GM12878 (cell line): Measurements from ENCODE around the gene SLC9A7. TPM values are rescaled to one million over a fixed set of nuclear protein-coding genes. Genes with fewer than 3 reads are reported as not detected.

Experiments used
- ATAC-seq: fragments of 200-7000 bp; cut with Tn5 transposase; 3 replicates; pipeline ENCODE4 v1.9.1; 2020; ENCODE audit warnings: mild to moderate bottlenecking, moderate library complexity
- BruUV-seq: library from RNA; stranded (reverse); fragments of 400-500 nt; replicated peaks from 2 replicates; lab custom pipeline; 2021; lab: Mats Ljungman, UMichigan
- CTCF ChIA-PET: fragments of 300-600 bp; sonication (Branson Sonifier 250); formaldehyde crosslinking; extraction: SDS; loops from one replicate; lab custom pipeline; 2021; ENCODE audit warnings: inconsistent platforms; lab: Yijun Ruan, JAX
- POLR2A ChIA-PET: fragments of 350-600 bp; formaldehyde crosslinking; extraction: SDS; loops from one replicate; lab custom pipeline; 2021; ENCODE audit warnings: inconsistent platforms; lab: Charles Lee
- RAD21 ChIA-PET: fragments of 300-600 bp; sonication (Branson Sonifier 250); formaldehyde crosslinking; loops from one replicate; lab custom pipeline; 2023; ENCODE audit warnings: antibody characterized with exemption; ENCODE audit not compliant: unreplicated experiment; lab: Charles Lee
- SMC1A ChIA-PET: fragments of 300-600 bp; sonication (Branson Sonifier 250); formaldehyde crosslinking; loops from one replicate; lab custom pipeline; 2023; ENCODE audit not compliant: unreplicated experiment, uncharacterized antibody; lab: Charles Lee
- DNase-seq: peaks from one replicate; pipeline ENCODE4 v3.0.0-alpha.2; 2011; ENCODE audit warnings: low read depth, low spot score
- FAIRE-seq: peaks from 3 replicates; lab custom pipeline; 2011; peaks lifted over from hg19 to GRCh38; lab: Jason Lieb, UNC
- H2AFZ ChIP-seq: 2 replicates; pipeline ENCODE4 v1.6.0; 2011; ENCODE audit warnings: low read depth, low read length, control low read depth; ENCODE audit not compliant: control insufficient read depth
- H3K27ac ChIP-seq: 2 replicates; pipeline ENCODE4 v1.5.1; 2011; ENCODE audit warnings: control low read depth; ENCODE audit not compliant: control insufficient read depth, insufficient read depth
- H3K27me3 ChIP-seq, 2 experiments: replicated peaks in 1 of 2; 2 replicates each; pipeline versions ENCODE4 v1.6.0 to v1.6.1; 2011; ENCODE audit warnings: low read length in 1 of 2; ENCODE audit not compliant: control insufficient read depth in 2 of 2, insufficient read depth in 2 of 2
- H3K36me3 ChIP-seq, 2 experiments: 2 replicates each; pipeline ENCODE4 v1.5.1; 2011; ENCODE audit warnings: low read length in 1 of 2; ENCODE audit not compliant: control insufficient read depth in 2 of 2, insufficient read depth in 2 of 2
- H3K4me1 ChIP-seq: 2 replicates; pipeline ENCODE4 v1.6.1; 2011; ENCODE audit warnings: mild to moderate bottlenecking, low read length, moderate library complexity, mixed read lengths; ENCODE audit not compliant: control insufficient read depth, insufficient read depth
- H3K4me2 ChIP-seq: 2 replicates; pipeline ENCODE4 v1.6.0; 2011; ENCODE audit warnings: control low read depth; ENCODE audit not compliant: control insufficient read depth, insufficient read depth
- H3K4me3 ChIP-seq: fragments of 200-600 bp; sonication (generic); 2 replicates; pipeline ENCODE4 v1.5.1; 2016
- H3K79me2 ChIP-seq: 2 replicates; pipeline ENCODE4 v1.6.0; 2011; ENCODE audit warnings: low read length; ENCODE audit not compliant: control insufficient read depth, insufficient read depth
- H3K9ac ChIP-seq: 2 replicates; pipeline ENCODE4 v1.8.0; 2011; ENCODE audit warnings: low read length, control low read depth, mixed read lengths; ENCODE audit not compliant: control insufficient read depth, insufficient read depth
- H3K9me3 ChIP-seq: replicated peaks from 3 replicates; pipeline ENCODE4 v1.5.1; 2011; ENCODE audit warnings: mild to moderate bottlenecking, low read length; ENCODE audit not compliant: control insufficient read depth, insufficient read depth
- H4K20me1 ChIP-seq: 2 replicates; pipeline ENCODE4 v1.6.0; 2011; ENCODE audit not compliant: control insufficient read depth, insufficient read depth
- CBX5 ChIP-seq: sonication (generic); IDR thresholded peaks from 2 replicates; pipeline ENCODE4 v1.6.1; 2016; ENCODE audit warnings: low read depth, moderate library complexity, mild to moderate bottlenecking, inconsistent platforms
- CREB1 ChIP-seq: IDR thresholded peaks from 2 replicates; pipeline ENCODE4 v1.6.1; 2012; ENCODE audit warnings: low read depth, mild to moderate bottlenecking, inconsistent platforms
- E2F4 ChIP-seq: IDR thresholded peaks from 2 replicates; pipeline ENCODE4 v1.6.1; 2012; ENCODE audit warnings: low read depth, low read length, improper control_type of control experiment
- IKZF2 ChIP-seq, 2 experiments: fragments of 450-650 bp; IDR thresholded peaks; 2 replicates each; pipeline ENCODE4 v1.6.1; 2017; ENCODE audit warnings: mild to moderate bottlenecking in 2 of 2, moderate library complexity in 2 of 2
- MTA3 ChIP-seq: IDR thresholded peaks from 2 replicates; pipeline ENCODE4 v1.6.1; 2012; ENCODE audit warnings: low read length, inconsistent platforms, borderline replicate concordance
- MXI1 ChIP-seq: fragments of 150-350 bp; IDR thresholded peaks from 2 replicates; pipeline ENCODE4 v1.6.1; 2011; ENCODE audit warnings: low read depth, mild to moderate bottlenecking, inconsistent platforms, low read length, improper control_type of control experiment
- MYB ChIP-seq: fragments of 150-350 bp; IDR thresholded peaks from 2 replicates; pipeline ENCODE4 v1.6.1; 2014; ENCODE audit warnings: mild to moderate bottlenecking, low read depth, low read length, borderline replicate concordance
- POLR2A ChIP-seq: IDR thresholded peaks from 2 replicates; pipeline ENCODE4 v1.6.1; 2011; ENCODE audit warnings: low read depth, mild to moderate bottlenecking, low read length
- PRDM15 ChIP-seq: fragments of 450-650 bp; formaldehyde crosslinking; IDR thresholded peaks from 2 replicates; pipeline ENCODE4 v1.4.0; 2020; ENCODE audit warnings: mild to moderate bottlenecking, moderate library complexity
- RAD21 ChIP-seq: IDR thresholded peaks from 2 replicates; pipeline ENCODE4 v1.6.1; 2011; ENCODE audit warnings: mild to moderate bottlenecking, low read depth, low read length, moderate library complexity; ENCODE audit not compliant: insufficient read depth
- YY1 ChIP-seq: IDR thresholded peaks from 2 replicates; pipeline ENCODE4 v1.6.1; 2011; ENCODE audit warnings: low read depth, mild to moderate bottlenecking, low read length
- WGBS: methylation state at CpG from one replicate; pipeline ENCODE4 v1.1.6; 2016; ENCODE audit warnings: low lambda C conversion rate; ENCODE audit not compliant: insufficient replicate concordance, insufficient coverage; ENCODE audit errors: missing lambda C conversion rate; 5-methylcytosine and 5-hydroxymethylcytosine counted together
- in situ Hi-C: fragments of 300-500 bp; cut with MboI; formaldehyde crosslinking; loops from 9 replicates; pipeline ENCODE4 v1.14.3; 2018; ENCODE audit warnings: mixed read lengths
- intact Hi-C: fragments of 100-400 bp; cut with micrococcal nuclease; formaldehyde crosslinking; loops from one replicate; pipeline ENCODE4 v1.14.2; 2022; ENCODE audit not compliant: unreplicated experiment
- polyA plus RNA-seq, 11 experiments: library from polyadenylated mRNA; depleted of rRNA in 4 of 11; unstranded in 6 of 11; stranded (reverse) in 5 of 11; fragments of >200 nt; fragmentation: Nextera tagmentation in 4 of 11; fragmentation: Illumina TruSeq in 1 of 11; extraction: Ambion mirVana in 4 of 11; extraction: Trizol in 1 of 11; gene quantifications; 1 replicate in 1 of 11; 2 replicates in 10 of 11; pipeline versions ENCODE4 v1.2.1 to v1.2.3, GENCODE V29; 2011 to 2016; ENCODE audit warnings: inconsistent platforms in 2 of 11, missing spikeins in 2 of 11, low read depth in 1 of 11
- total RNA-seq, 4 experiments: library from RNA; depleted of rRNA in 3 of 4; stranded (reverse); fragments of >200 nt in 3 of 4; fragmentation: Illumina TruSeq in 1 of 4; extraction: Trizol in 1 of 4; gene quantifications; 2 replicates each; pipeline versions ENCODE4 v1.2.1 to v1.2.3, GENCODE V29; 2013 to 2021

SLC9A7 gene
- total and polyA plus RNA-seq, 10 of the 15 experiments (the other 5 are each of a cell fraction or from before 2014, with no cell fraction given) = 5.0 to 62.8 (median 30.5) TPM

GRCh38 chrX:46735622-46736021 is 23.3 kb downstream of the SLC9A7 start:
- DNase-seq = no peak
- ATAC-seq = no peak
- Histone ChIP-seq H3K9ac (no peak overlapping the region), H3K4me1 (no peaks in the 10 kb centered on the region), H3K27ac (no peak overlapping the region), H4K20me1 (no peaks in the 10 kb centered on the region), H3K27me3 (no peaks in the 10 kb centered on the region), H3K4me3 (no peak overlapping the region), H3K4me2 (no peak overlapping the region), H3K9me3 (peaks cover 23% of the 10 kb centered on the region), H3K36me3 (peaks cover 0 to 3% of the 10 kb centered on the region in 2 experiments; a peak in 2 of 4 replicates), H2AFZ (no peak overlapping the region), H3K79me2 (peaks cover 40% of the 10 kb centered on the region)
- ChIA-PET SMC1A (no interaction called here), RAD21 (no interaction called here), CTCF (interaction anchor here (0.6 kb wide), 1 partner anchor 60 kb away, joined by 3 read pairs; no protein-coding TSS in a partner anchor), POLR2A (no interaction called here)
- WGBS = 45% methylated on average over 2 of the region's 2 CpGs
- no peak for TF ChIP-seq IKZF2 (IDR thresholded peaks at IDR 0.05)
- TF ChIP-seq E2F4 = no peak
- TF ChIP-seq CBX5 = peak; percentile 76; the same call in 1 of the 2 replicates
- no peak for TF ChIP-seq MTA3
- no peak for TF ChIP-seq MYB
- FAIRE-seq = no peak
- in situ Hi-C loops = no loop called here
- BruUV-seq = TSS peak; percentile 20
- intact Hi-C loops = no loop called here

GRCh38 chrX:46733226-46733625 is 25.7 kb downstream of the SLC9A7 start:
- Histone ChIP-seq H3K4me2 (no peak overlapping the region), H3K4me3 (no peak overlapping the region), H3K9ac (no peak overlapping the region), H3K27ac (no peak overlapping the region), H3K27me3 (no peaks in the 10 kb centered on the region), H3K9me3 (peaks cover 15% of the 10 kb centered on the region), H2AFZ (no peak overlapping the region), H3K79me2 (peaks cover 42% of the 10 kb centered on the region), H3K4me1 (no peaks in the 10 kb centered on the region), H4K20me1 (no peaks in the 10 kb centered on the region), H3K36me3 (peaks cover 0 to 3% of the 10 kb centered on the region in 2 experiments; a peak in 2 of 4 replicates)
- intact Hi-C loops (no loop called here), in situ Hi-C loops (no loop called here)
- WGBS = 0% methylated on average over 1 of the region's 1 CpG
- ChIA-PET SMC1A (no interaction called here), RAD21 (no interaction called here), POLR2A (no interaction called here), CTCF (no interaction called here)
- ATAC-seq = peak; percentile 25; the same call in 2 of the 3 replicates
- no peak for FAIRE-seq
- DNase-seq = no peak
- TF ChIP-seq CREB1 (no peak), YY1 (no peak), PRDM15 (CRISPR knock-in tag) (no peak), RAD21 (no peak), POLR2A (no peak), MXI1 (no peak)
- no TSS peak for BruUV-seq
